Caco-2 (cell line): ENCODE results near the gene L3MBTL4. TPM values are rescaled to one million over a fixed set of nuclear protein-coding genes. Genes with fewer than 3 reads are reported as not detected.
A peak's percentile ranks its signal among the peaks of the same experiment; 100 is the strongest.
"Not testable (repeated sequence)": the region's sequence is repeated elsewhere in the genome, so short reads cannot be mapped to it uniquely, and the experiment has no call there.

Source experiments
- BruUV-seq: library from RNA; stranded (reverse); fragments of 400-500 nt; replicated peaks from 2 replicates; lab custom pipeline; 2021; lab: Mats Ljungman, UMichigan
- CTCF ChIA-PET: fragments of 300-600 bp; sonication (Branson Sonifier 250); formaldehyde crosslinking; loops from one replicate; lab custom pipeline; 2022; ENCODE audit warnings: antibody characterized with exemption; lab: Charles Lee
- POLR2A ChIA-PET: fragments of 300-600 bp; sonication (Branson Sonifier 250); formaldehyde crosslinking; loops from one replicate; lab custom pipeline; 2022; ENCODE audit warnings: antibody characterized with exemption; lab: Charles Lee
- DNase-seq, 2 experiments: peaks; one replicate each; pipeline versions ENCODE4 v3.0.0 to v3.0.0-alpha.2; 2020 to 2022
- H3K27me3 ChIP-seq: replicated peaks from 2 replicates; pipeline ENCODE4 v1.6.0; 2011; ENCODE audit warnings: low read length; ENCODE audit not compliant: control insufficient read depth, insufficient read depth
- H3K36me3 ChIP-seq: 2 replicates; pipeline ENCODE4 v1.5.1; 2011; ENCODE audit warnings: low read length; ENCODE audit not compliant: control insufficient read depth, insufficient read depth
- H3K4me1 ChIP-seq: fragments of 250-450 bp; sonication (Bioruptor Pico); 2 replicates; pipeline ENCODE4 v1.5.1; 2020; ENCODE audit warnings: mild to moderate bottlenecking
- H3K4me3 ChIP-seq: 2 replicates; pipeline ENCODE4 v1.5.1; 2011; ENCODE audit warnings: low read depth, mild to moderate bottlenecking, control low read depth, low read length
- H3K9me3 ChIP-seq: fragments of 250-450 bp; sonication (Bioruptor Pico); 2 replicates; pipeline ENCODE4 v1.5.1; 2020; ENCODE audit warnings: mild to moderate bottlenecking, moderate library complexity
- H3K27ac Mint-ChIP-seq: one replicate; pipeline ENCODE4 v1.8.0; 2022; ENCODE audit warnings: mixed read lengths; ENCODE audit not compliant: unreplicated experiment
- H3K27me3 Mint-ChIP-seq: one replicate; pipeline ENCODE4 v1.8.0; 2022; ENCODE audit warnings: mixed read lengths; ENCODE audit not compliant: insufficient read depth, unreplicated experiment
- H3K36me3 Mint-ChIP-seq: one replicate; pipeline ENCODE4 v1.8.0; 2022; ENCODE audit warnings: mild to moderate bottlenecking, mixed read lengths; ENCODE audit not compliant: insufficient read depth, unreplicated experiment
- H3K4me1 Mint-ChIP-seq: one replicate; pipeline ENCODE4 v1.8.0; 2022; ENCODE audit warnings: low read depth, mixed read lengths; ENCODE audit not compliant: unreplicated experiment
- H3K4me3 Mint-ChIP-seq: one replicate; pipeline ENCODE4 v1.8.0; 2022; ENCODE audit warnings: mild to moderate bottlenecking, moderate library complexity, mixed read lengths; ENCODE audit not compliant: unreplicated experiment
- H3K9me3 Mint-ChIP-seq: one replicate; pipeline ENCODE4 v1.8.0; 2022; ENCODE audit warnings: mixed read lengths; ENCODE audit not compliant: unreplicated experiment
- intact Hi-C: fragments of 100-400 bp; cut with micrococcal nuclease; formaldehyde crosslinking; loops from one replicate; pipeline ENCODE4 v1.10.0; 2022; ENCODE audit not compliant: unreplicated experiment
- total RNA-seq: library from RNA; stranded (reverse); gene quantifications from 2 replicates; pipeline ENCODE4 v1.2.3, GENCODE V29; 2022
- TF ChIP-seq, protein P1 (sequence below), 2 experiments: fragments of 200-600 bp in 1 of 2; IDR thresholded peaks; 1 replicate in 1 of 2; 2 replicates in 1 of 2; pipeline versions ENCODE4 v1.5.1 to v1.8.0; 2011 to 2022; ENCODE audit warnings: antibody characterized with exemption in 1 of 2, control low read depth in 1 of 2, inconsistent platforms in 1 of 2, low read depth in 1 of 2, low read length in 1 of 2, mild to moderate bottlenecking in 1 of 2, moderate library complexity in 1 of 2; ENCODE audit not compliant: insufficient read depth in 1 of 2, severe bottlenecking in 1 of 2, unreplicated experiment in 1 of 2

L3MBTL4 gene
- total RNA-seq, 1 experiment from 2014 or later: 0.23 TPM

DNA sequence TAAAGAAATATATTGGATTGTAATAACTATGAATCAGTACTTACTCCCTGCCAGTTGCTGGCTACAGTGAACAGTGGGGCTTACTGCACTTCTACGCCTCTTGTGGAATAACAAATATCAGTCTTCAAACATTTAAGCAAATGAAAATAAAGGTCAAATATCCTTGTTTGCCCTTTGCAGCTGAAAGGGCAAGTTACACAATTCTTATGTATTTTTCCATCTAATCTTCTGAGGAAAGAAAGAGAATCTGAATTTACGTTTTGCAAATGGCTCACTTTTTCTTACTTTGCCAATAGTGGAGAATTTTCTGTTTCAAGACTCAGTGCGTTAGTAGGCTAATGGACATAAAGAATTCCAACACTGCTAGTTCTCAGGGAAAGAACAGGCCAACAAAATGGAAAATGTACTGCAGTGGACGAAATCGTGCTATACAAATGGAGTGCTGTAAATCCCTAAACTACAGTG is 362.2 kb downstream of the L3MBTL4 start:
- intact Hi-C loops: loop anchor here (10.0 kb wide), 1 partner anchor 62 kb away; no protein-coding TSS in a partner anchor
- Histone ChIP-seq H3K36me3 (no peaks in the 10 kb centered on the region), H3K4me3 (no peak overlapping the region), H3K4me1 (no peaks in the 10 kb centered on the region), H3K27me3 (no peaks in the 10 kb centered on the region), H3K9me3 (no peaks in the 10 kb centered on the region)
- Mint-ChIP-seq H3K9me3 (no peaks in the 10 kb centered on the region), H3K27ac (no peak overlapping the region), H3K4me1 (no peaks in the 10 kb centered on the region), H3K27me3 (peaks cover 3% of the 10 kb centered on the region), H3K4me3 (no peak overlapping the region), H3K36me3 (no peaks in the 10 kb centered on the region)
- ChIA-PET CTCF (no interaction called here), POLR2A (no interaction called here)
- TF ChIP-seq, protein P1, sequence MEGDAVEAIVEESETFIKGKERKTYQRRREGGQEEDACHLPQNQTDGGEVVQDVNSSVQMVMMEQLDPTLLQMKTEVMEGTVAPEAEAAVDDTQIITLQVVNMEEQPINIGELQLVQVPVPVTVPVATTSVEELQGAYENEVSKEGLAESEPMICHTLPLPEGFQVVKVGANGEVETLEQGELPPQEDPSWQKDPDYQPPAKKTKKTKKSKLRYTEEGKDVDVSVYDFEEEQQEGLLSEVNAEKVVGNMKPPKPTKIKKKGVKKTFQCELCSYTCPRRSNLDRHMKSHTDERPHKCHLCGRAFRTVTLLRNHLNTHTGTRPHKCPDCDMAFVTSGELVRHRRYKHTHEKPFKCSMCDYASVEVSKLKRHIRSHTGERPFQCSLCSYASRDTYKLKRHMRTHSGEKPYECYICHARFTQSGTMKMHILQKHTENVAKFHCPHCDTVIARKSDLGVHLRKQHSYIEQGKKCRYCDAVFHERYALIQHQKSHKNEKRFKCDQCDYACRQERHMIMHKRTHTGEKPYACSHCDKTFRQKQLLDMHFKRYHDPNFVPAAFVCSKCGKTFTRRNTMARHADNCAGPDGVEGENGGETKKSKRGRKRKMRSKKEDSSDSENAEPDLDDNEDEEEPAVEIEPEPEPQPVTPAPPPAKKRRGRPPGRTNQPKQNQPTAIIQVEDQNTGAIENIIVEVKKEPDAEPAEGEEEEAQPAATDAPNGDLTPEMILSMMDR (IDR thresholded peaks at IDR 0.05; ENCODE audit: insufficient read depth in 1 of 2, low read depth in 1 of 2, low read length in 1 of 2, severe bottlenecking in 1 of 2, unreplicated experiment in 1 of 2): no peak
- BruUV-seq: no TSS peak
- no peak for DNase-seq

DNA sequence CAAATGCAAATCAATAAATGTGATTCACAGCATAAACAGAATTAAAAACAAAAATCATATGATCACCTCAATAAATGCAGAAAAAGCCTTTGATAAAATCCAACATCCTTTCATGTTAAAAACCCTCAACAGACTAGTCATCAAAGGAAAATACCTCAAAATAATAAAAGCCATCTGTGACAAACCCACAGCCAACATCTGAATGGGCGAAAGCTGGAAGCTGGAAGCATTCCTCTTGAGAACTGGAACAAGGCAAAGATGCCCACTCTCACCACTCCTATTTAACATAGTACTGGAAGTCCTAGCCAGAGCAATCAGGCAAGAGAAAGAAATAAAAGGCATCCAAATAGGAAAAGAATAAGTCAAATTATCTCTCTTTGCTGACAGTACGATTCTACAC is 367.1 kb downstream of the L3MBTL4 start:
- intact Hi-C loops, POLR2A ChIA-PET, DNase-seq, H3K27me3 ChIP-seq, BruUV-seq, H3K9me3 Mint-ChIP-seq, H3K36me3 ChIP-seq, H3K4me1 Mint-ChIP-seq, H3K4me3 ChIP-seq, H3K27ac Mint-ChIP-seq, H3K36me3 Mint-ChIP-seq, H3K4me1 ChIP-seq, H3K27me3 Mint-ChIP-seq, H3K4me3 Mint-ChIP-seq, H3K9me3 ChIP-seq, CTCF ChIA-PET: not testable (repeated sequence)

DNA sequence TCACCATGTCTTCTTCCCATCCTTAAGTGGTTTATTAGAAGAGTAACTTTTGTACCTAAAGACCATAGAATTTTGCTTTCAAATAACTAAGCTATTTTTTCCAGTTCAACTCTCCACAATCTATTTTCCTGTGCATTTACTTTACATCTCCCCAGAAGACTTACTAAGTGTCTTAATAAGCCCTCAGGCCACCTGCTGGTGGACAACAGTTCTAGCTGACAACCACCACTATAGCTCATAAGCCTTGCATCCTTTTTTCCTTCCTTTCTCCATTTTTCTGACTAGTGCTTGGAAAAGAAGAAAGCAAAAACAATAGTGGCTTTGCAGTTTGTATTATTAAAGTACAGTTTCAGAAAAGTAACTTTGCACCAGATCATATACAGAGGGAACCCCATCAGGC is 369.9 kb downstream of the L3MBTL4 start:
- H3K4me1 Mint-ChIP-seq: no peaks in the 10 kb centered on the region
- H3K27ac Mint-ChIP-seq: no peak overlapping the region
- Histone ChIP-seq H3K4me1 (no peaks in the 10 kb centered on the region), H3K9me3 (no peaks in the 10 kb centered on the region), H3K27me3 (no peaks in the 10 kb centered on the region; the same call in 1 of the 2 replicates), H3K36me3 (no peaks in the 10 kb centered on the region), H3K4me3 (no peak overlapping the region)
- no peaks in the 10 kb centered on the region for H3K36me3 Mint-ChIP-seq
- DNase-seq: no peak
- TF ChIP-seq, protein P1 (IDR thresholded peaks at IDR 0.05; ENCODE audit: insufficient read depth in 1 of 2, low read depth in 1 of 2, low read length in 1 of 2, severe bottlenecking in 1 of 2, unreplicated experiment in 1 of 2): peak; percentile 21 to 37
- no peaks in the 10 kb centered on the region for H3K9me3 Mint-ChIP-seq
- CTCF ChIA-PET: interaction anchor here (0.6 kb wide), 1 partner anchor 1132 kb away, joined by 3 read pairs; no protein-coding TSS in a partner anchor
- intact Hi-C loops: loop anchor here (1.0 kb wide), 1 partner anchor 165 kb away; no protein-coding TSS in a partner anchor
- peaks cover 19% of the 10 kb centered on the region for H3K27me3 Mint-ChIP-seq
- POLR2A ChIA-PET: no interaction called here
- no TSS peak for BruUV-seq
- no peak overlapping the region for H3K4me3 Mint-ChIP-seq
